H1 (cell line): ENCODE data around the gene LCN10.

Experiments
- BCL11A ChIP-seq, 2 experiments: IDR thresholded peaks; one replicate each; pipeline ENCODE4 v1.6.1; 2011; ENCODE audit warnings: low read depth in 2 of 2, low read length in 2 of 2, mild to moderate bottlenecking in 2 of 2
- EP300 ChIP-seq, 2 experiments: IDR thresholded peaks; 1 replicate in 1 of 2; 2 replicates in 1 of 2; pipeline ENCODE4 v1.6.1; 2011 to 2012; ENCODE audit warnings: low read depth in 2 of 2, low read length in 2 of 2, mild to moderate bottlenecking in 2 of 2, borderline replicate concordance in 1 of 2, inconsistent platforms in 1 of 2, moderate library complexity in 1 of 2
- FOSL1 ChIP-seq: IDR thresholded peaks from 2 replicates; pipeline ENCODE4 v1.6.1; 2011; ENCODE audit warnings: mild to moderate bottlenecking, low read depth, low read length, moderate library complexity; ENCODE audit not compliant: insufficient read depth
- GABPA ChIP-seq: IDR thresholded peaks from 2 replicates; pipeline ENCODE4 v1.6.1; 2011; ENCODE audit warnings: mild to moderate bottlenecking, low read length, moderate library complexity, borderline replicate concordance; ENCODE audit not compliant: insufficient read depth
- JUN ChIP-seq: IDR thresholded peaks from 2 replicates; pipeline ENCODE4 v1.6.1; 2011; ENCODE audit warnings: low read depth, mild to moderate bottlenecking, improper control_type of control experiment, low read length
- JUND ChIP-seq: IDR thresholded peaks from 2 replicates; pipeline ENCODE4 v1.6.1; 2011; ENCODE audit warnings: mild to moderate bottlenecking, improper control_type of control experiment, low read length
- POLR2A ChIP-seq, 2 experiments: IDR thresholded peaks; 1 replicate in 1 of 2; 2 replicates in 1 of 2; pipeline ENCODE4 v1.6.1; 2011; ENCODE audit warnings: low read depth in 2 of 2, low read length in 2 of 2, mild to moderate bottlenecking in 2 of 2; ENCODE audit errors: control extremely low read depth in 1 of 2
- SIRT6 ChIP-seq: IDR thresholded peaks from one replicate; pipeline ENCODE4 v1.7.1; 2012; ENCODE audit warnings: low read length, inconsistent platforms
- SRF ChIP-seq: IDR thresholded peaks from 2 replicates; pipeline ENCODE4 v1.6.1; 2011; ENCODE audit warnings: mild to moderate bottlenecking, low read depth, low read length, moderate library complexity
- TAF1 ChIP-seq: IDR thresholded peaks from 2 replicates; pipeline ENCODE4 v1.6.1; 2011; ENCODE audit warnings: mild to moderate bottlenecking, low read depth, low read length
- YY1 ChIP-seq: IDR thresholded peaks from 2 replicates; pipeline ENCODE4 v1.6.1; 2011; ENCODE audit warnings: low read depth, mild to moderate bottlenecking, low read length
- TF ChIP-seq, protein P1 (sequence below), 3 experiments: IDR thresholded peaks; 1 replicate in 2 of 3; 2 replicates in 1 of 3; pipeline versions ENCODE4 v1.5.1 to v1.6.1; 2011; ENCODE audit warnings: low read length in 3 of 3, mild to moderate bottlenecking in 3 of 3, inconsistent platforms in 2 of 3, low read depth in 1 of 3, moderate library complexity in 1 of 3; ENCODE audit not compliant: insufficient read depth in 1 of 3; ENCODE audit errors: control extremely low read depth in 1 of 3

DNA sequence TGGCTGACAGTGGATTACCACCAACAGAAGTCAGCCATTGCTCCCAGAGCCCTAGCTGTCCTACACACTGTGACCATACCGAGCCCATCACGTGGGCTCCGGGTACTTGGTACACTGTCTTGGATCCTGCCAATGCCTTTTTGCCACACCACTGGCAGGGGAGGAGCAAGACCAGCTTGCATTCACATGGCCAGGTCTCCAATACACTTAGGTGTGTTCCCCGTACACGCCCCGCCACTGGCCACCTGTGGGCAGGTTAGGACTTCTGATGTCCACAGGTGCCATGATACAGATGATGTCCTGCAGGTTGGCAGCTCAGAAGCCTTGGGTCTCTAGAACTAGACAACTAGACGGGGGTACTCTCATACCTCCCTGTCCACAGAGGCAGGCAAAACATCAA lies 35.7 kb downstream of the LCN10 start:
- TF ChIP-seq, protein P1, sequence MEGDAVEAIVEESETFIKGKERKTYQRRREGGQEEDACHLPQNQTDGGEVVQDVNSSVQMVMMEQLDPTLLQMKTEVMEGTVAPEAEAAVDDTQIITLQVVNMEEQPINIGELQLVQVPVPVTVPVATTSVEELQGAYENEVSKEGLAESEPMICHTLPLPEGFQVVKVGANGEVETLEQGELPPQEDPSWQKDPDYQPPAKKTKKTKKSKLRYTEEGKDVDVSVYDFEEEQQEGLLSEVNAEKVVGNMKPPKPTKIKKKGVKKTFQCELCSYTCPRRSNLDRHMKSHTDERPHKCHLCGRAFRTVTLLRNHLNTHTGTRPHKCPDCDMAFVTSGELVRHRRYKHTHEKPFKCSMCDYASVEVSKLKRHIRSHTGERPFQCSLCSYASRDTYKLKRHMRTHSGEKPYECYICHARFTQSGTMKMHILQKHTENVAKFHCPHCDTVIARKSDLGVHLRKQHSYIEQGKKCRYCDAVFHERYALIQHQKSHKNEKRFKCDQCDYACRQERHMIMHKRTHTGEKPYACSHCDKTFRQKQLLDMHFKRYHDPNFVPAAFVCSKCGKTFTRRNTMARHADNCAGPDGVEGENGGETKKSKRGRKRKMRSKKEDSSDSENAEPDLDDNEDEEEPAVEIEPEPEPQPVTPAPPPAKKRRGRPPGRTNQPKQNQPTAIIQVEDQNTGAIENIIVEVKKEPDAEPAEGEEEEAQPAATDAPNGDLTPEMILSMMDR (IDR thresholded peaks at IDR 0.05; ENCODE audit: control extremely low read depth in 1 of 3, insufficient read depth in 1 of 3, low read depth in 1 of 3, low read length in 3 of 3), result no peak
- no peak for TF ChIP-seq SIRT6
- TF ChIP-seq SRF, result no peak
- no peak for TF ChIP-seq JUND
- TF ChIP-seq FOSL1, result no peak
- TF ChIP-seq YY1, result no peak
- no peak for TF ChIP-seq JUN
- no peak for TF ChIP-seq EP300 (IDR thresholded peaks at IDR 0.05; ENCODE audit: borderline replicate concordance in 1 of 2, low read depth in 2 of 2, low read length in 2 of 2)
- TF ChIP-seq GABPA, result no peak
- TF ChIP-seq BCL11A (IDR thresholded peaks at IDR 0.05; ENCODE audit: low read depth in 2 of 2, low read length in 2 of 2), result no peak
- TF ChIP-seq POLR2A (IDR thresholded peaks at IDR 0.05; ENCODE audit: control extremely low read depth in 1 of 2, low read depth in 2 of 2, low read length in 2 of 2), result no peak
- TF ChIP-seq TAF1, result no peak
